T-cell (primary cell): ENCODE measurements around the gene QSOX1. TPM values are rescaled to one million over a fixed set of nuclear protein-coding genes. Genes with fewer than 3 reads are reported as not detected.

ENCODE experiments used
- ATAC-seq, 4 experiments: fragments of 200-7000 bp in 3 of 4; fragments of 150-1000 bp in 1 of 4; cut with Tn5 transposase; replicated peaks in 1 of 4; 1 replicate in 3 of 4; 2 replicates in 1 of 4; pipeline ENCODE4 v1.10.0; 2021; ENCODE audit warnings: moderate library complexity in 3 of 4, mild to moderate bottlenecking in 2 of 4, moderate number of reproducible peaks in 1 of 4
- CTCF ChIA-PET, 2 donors: fragments of 300-600 bp; sonication (Branson Sonifier 250); formaldehyde crosslinking; loops; one replicate each; lab custom pipeline; 2022; ENCODE audit warnings: antibody characterized with exemption in 2 of 2; lab: Charles Lee
- POLR2A ChIA-PET, 2 donors: fragments of 300-600 bp; sonication (Branson Sonifier 250); formaldehyde crosslinking; loops; one replicate each; lab custom pipeline; 2022; ENCODE audit warnings: antibody characterized with exemption in 2 of 2; lab: Charles Lee
- DNase-seq, 35 experiments: peaks; one replicate each; pipeline versions ENCODE4 v3.0.0 to v3.0.0-alpha.2; 2013 to 2023
- H3K27ac ChIP-seq: one replicate; pipeline ENCODE4 v1.5.1; 2013; ENCODE audit warnings: low read length
- H3K27me3 ChIP-seq, 2 experiments: replicated peaks in 1 of 2; 1 replicate in 1 of 2; 2 replicates in 1 of 2; pipeline versions ENCODE4 v1.6.1 to v1.7.0; 2013; ENCODE audit warnings: low read length in 1 of 2, mixed read lengths in 1 of 2; ENCODE audit not compliant: control insufficient read depth in 2 of 2, insufficient read depth in 2 of 2; ENCODE audit errors: extremely low read depth in 1 of 2
- H3K36me3 ChIP-seq, 2 donors: 1 replicate in 1 of 2; 2 replicates in 1 of 2; pipeline versions ENCODE4 v1.6.1 to v1.7.0; 2013; ENCODE audit warnings: low read length in 1 of 2; ENCODE audit not compliant: control insufficient read depth in 2 of 2, insufficient read depth in 1 of 2; ENCODE audit errors: extremely low read depth in 1 of 2
- H3K4me1 ChIP-seq, 2 experiments: 1 replicate in 1 of 2; 2 replicates in 1 of 2; pipeline versions ENCODE4 v1.6.1 to v1.7.0; 2013; ENCODE audit warnings: low read length in 2 of 2, mixed read lengths in 1 of 2; ENCODE audit not compliant: insufficient read depth in 2 of 2, control insufficient read depth in 1 of 2; ENCODE audit errors: extremely low read depth in 1 of 2
- H3K4me3 ChIP-seq, 2 donors: 1 replicate in 1 of 2; 2 replicates in 1 of 2; pipeline versions ENCODE4 v1.5.1 to v1.7.0; 2013; ENCODE audit warnings: mild to moderate bottlenecking in 2 of 2, low read length in 1 of 2, moderate library complexity in 1 of 2; ENCODE audit not compliant: control insufficient read depth in 1 of 2; ENCODE audit errors: extremely low read depth in 1 of 2
- H3K9me3 ChIP-seq: 2 replicates; pipeline ENCODE4 v1.7.0; 2013
- H3K27ac Mint-ChIP-seq, 2 donors: one replicate each; pipeline ENCODE4 v1.8.0; 2020 to 2021; ENCODE audit warnings: mild to moderate bottlenecking in 2 of 2, mixed read lengths in 2 of 2
- H3K27me3 Mint-ChIP-seq, 2 donors: one replicate each; pipeline ENCODE4 v1.8.0; 2021 to 2022; ENCODE audit warnings: mixed read lengths in 2 of 2
- H3K36me3 Mint-ChIP-seq: one replicate; pipeline ENCODE4 v1.8.0; 2021; ENCODE audit warnings: mixed read lengths
- H3K4me1 Mint-ChIP-seq, 3 donors: one replicate each; pipeline ENCODE4 v1.8.0; 2020 to 2022; ENCODE audit warnings: mixed read lengths in 3 of 3, mild to moderate bottlenecking in 1 of 3
- H3K4me3 Mint-ChIP-seq, 3 donors: one replicate each; pipeline ENCODE4 v1.8.0; 2020 to 2022; ENCODE audit warnings: mild to moderate bottlenecking in 3 of 3, mixed read lengths in 3 of 3, moderate library complexity in 3 of 3
- H3K9me3 Mint-ChIP-seq, 3 donors: one replicate each; pipeline ENCODE4 v1.8.0; 2020 to 2022; ENCODE audit warnings: mixed read lengths in 3 of 3
- WGBS: methylation state at CpG from one replicate; pipeline ENCODE4 v1.1.5; 2013; ENCODE audit warnings: missing lambda C conversion rate; ENCODE audit not compliant: insufficient coverage; 5-methylcytosine and 5-hydroxymethylcytosine counted together
- total RNA-seq, 35 experiments: library from RNA in 6 of 35; stranded (reverse) in 6 of 35; fragments of 120-200 nt in 1 of 35; gene quantifications; one replicate each; pipeline versions ENCODE4 v1.2.1 to v1.2.4 and lab custom pipeline; 2013 to 2026

QSOX1 gene
- total RNA-seq, 5 donors from 2014 or later (not counting 1 experiment from before 2014, with no cell fraction given) = 19.7 to 32.5 (median 28.2) TPM

DNA sequence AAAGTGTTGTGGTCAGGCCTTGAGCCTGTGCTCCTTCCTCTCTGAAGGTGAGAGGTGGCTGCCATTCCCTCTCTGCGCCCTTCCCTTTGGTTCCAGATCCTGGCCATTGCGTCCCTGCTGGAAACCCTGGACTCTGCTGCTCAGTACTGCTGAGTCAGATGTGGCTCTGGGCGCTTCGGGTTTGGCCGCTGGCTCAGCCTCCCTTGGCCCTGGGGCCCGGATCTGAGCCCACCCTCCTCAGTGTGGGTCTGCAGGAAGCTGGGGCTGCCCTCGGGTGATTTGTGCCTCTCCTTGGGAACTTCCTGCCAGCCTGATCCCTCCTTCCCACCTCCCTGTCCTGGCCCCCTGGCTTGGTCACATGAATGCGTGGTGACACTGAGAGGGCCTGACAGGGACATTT is 32.2 kb downstream of the QSOX1 start:
- H3K4me3 Mint-ChIP-seq = no peak overlapping the region
- H3K27ac ChIP-seq = no peak overlapping the region

DNA sequence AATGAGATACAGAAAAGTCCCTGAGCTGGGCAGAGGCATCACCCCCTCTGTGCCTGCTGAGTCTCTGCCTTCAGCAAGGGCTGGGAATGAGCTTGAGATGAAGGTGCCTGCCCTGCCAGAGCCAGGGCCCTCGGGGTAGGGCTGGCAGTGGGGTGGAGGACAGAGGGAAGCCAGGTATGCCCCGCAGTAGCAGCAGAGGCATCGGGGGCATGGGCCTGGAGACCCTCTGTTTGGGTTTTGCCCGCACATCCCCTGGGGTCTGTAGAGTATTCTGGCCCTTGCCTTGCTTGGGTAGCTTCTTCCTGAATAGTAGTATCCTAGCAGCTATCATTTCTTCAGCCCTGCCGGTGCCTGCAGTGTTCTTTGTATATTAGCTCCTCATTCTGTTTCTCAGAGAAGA is 33.0 kb downstream of the QSOX1 start:
- 94% methylated on average over 3 of the region's 5 CpGs for WGBS
- ChIA-PET POLR2A (interaction anchor here (0.6 kb wide), 2 partner anchors 28 to 352 kb away, joined by 3 read pairs; no protein-coding TSS in a partner anchor), CTCF (interaction anchor here (0.5 to 1.9 kb wide), 3 partner anchors 9 to 324 kb away, joined by 3 to 6 read pairs (median 6); no protein-coding TSS in a partner anchor)
- DNase-seq (no peak), ATAC-seq (no peak)
- peaks cover 5 to 21% (median 9%) of the 10 kb centered on the region in 3 donors for H3K4me1 Mint-ChIP-seq
- H3K4me3 ChIP-seq = no peak overlapping the region
- H3K27ac ChIP-seq = no peak overlapping the region
- no peak overlapping the region for H3K27ac Mint-ChIP-seq
- H3K36me3 ChIP-seq = peaks cover 33 to 39% of the 10 kb centered on the region in 2 donors
- no peak overlapping the region for H3K4me3 Mint-ChIP-seq
- no peaks in the 10 kb centered on the region for H3K27me3 ChIP-seq
- H3K36me3 Mint-ChIP-seq = peaks cover 62% of the 10 kb centered on the region
- H3K4me1 ChIP-seq = peaks cover 0 to 29% of the 10 kb centered on the region in 2 experiments
- H3K9me3 ChIP-seq = no peaks in the 10 kb centered on the region
- H3K9me3 Mint-ChIP-seq = no peaks in the 10 kb centered on the region
- H3K27me3 Mint-ChIP-seq = no peaks in the 10 kb centered on the region

More for the DNA sequence above, 32.2 kb downstream of the QSOX1 start:
- H3K36me3 ChIP-seq = peaks cover 29 to 39% of the 10 kb centered on the region in 2 donors
- ChIA-PET POLR2A (interaction anchor here in 1 of 2 donors (0.6 kb wide), 1 partner anchor 352 kb away, joined by 3 read pairs; no protein-coding TSS in a partner anchor), CTCF (no interaction called here)
- no peaks in the 10 kb centered on the region for H3K9me3 Mint-ChIP-seq
- peaks cover 64% of the 10 kb centered on the region for H3K36me3 Mint-ChIP-seq
- no peaks in the 10 kb centered on the region for H3K27me3 ChIP-seq
- H3K9me3 ChIP-seq = no peaks in the 10 kb centered on the region
- DNase-seq (no peak), ATAC-seq (no peak)
- H3K27me3 Mint-ChIP-seq = no peaks in the 10 kb centered on the region
- peaks cover 0 to 22% of the 10 kb centered on the region in 2 experiments for H3K4me1 ChIP-seq
- H3K4me1 Mint-ChIP-seq = peaks cover 0 to 13% (median 2%) of the 10 kb centered on the region in 3 donors
- no peak overlapping the region for H3K4me3 ChIP-seq
- 87% methylated on average over 7 of the region's 8 CpGs for WGBS
- no peak overlapping the region for H3K27ac Mint-ChIP-seq

DNA sequence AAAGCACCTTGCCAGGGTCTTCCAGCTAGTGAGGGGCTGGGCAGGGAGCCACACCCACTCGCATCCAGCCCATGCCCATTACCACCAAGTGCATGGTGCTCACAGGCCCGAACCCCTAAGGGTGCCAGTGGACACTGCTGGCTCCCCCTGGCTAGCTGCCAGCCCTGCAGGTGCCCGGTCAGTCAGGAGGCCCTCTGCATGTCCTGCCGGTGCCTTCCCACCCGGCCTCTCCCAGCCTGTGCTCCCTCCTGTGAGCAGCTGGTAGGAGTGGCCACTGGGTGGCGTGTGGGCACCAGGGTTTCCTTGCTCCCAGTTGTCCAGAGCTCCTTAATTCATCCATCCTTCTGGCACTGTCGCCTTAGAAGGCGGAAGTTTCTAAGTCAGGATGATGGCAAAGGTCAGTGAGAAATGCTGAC is 33.4 kb downstream of the QSOX1 start:
- WGBS = 72% methylated on average over 8 of the region's 8 CpGs
- H3K36me3 ChIP-seq = peaks cover 33 to 39% of the 10 kb centered on the region in 2 donors
- DNase-seq = peak in 1 of 35 experiments; percentile 9
- no peaks in the 10 kb centered on the region for H3K27me3 Mint-ChIP-seq
- H3K36me3 Mint-ChIP-seq = peaks cover 67% of the 10 kb centered on the region
- peaks cover 0 to 29% of the 10 kb centered on the region in 2 experiments for H3K4me1 ChIP-seq
- no peaks in the 10 kb centered on the region for H3K27me3 ChIP-seq
- no peaks in the 10 kb centered on the region for H3K9me3 ChIP-seq
- H3K27ac Mint-ChIP-seq = no peak overlapping the region
- no peaks in the 10 kb centered on the region for H3K9me3 Mint-ChIP-seq
- H3K27ac ChIP-seq = no peak overlapping the region
- no peak for ATAC-seq
- ChIA-PET POLR2A (interaction anchor here in 1 of 2 donors (0.6 kb wide), 1 partner anchor 29 kb away, joined by 3 read pairs; no protein-coding TSS in a partner anchor), CTCF (interaction anchor here (0.6 to 1.9 kb wide), 3 partner anchors 9 to 226 kb away, joined by 3 to 6 read pairs (median 3); no protein-coding TSS in a partner anchor)
- no peak overlapping the region for H3K4me3 ChIP-seq
- no peak overlapping the region for H3K4me3 Mint-ChIP-seq
- H3K4me1 Mint-ChIP-seq = peaks cover 5 to 21% (median 9%) of the 10 kb centered on the region in 3 donors

DNA sequence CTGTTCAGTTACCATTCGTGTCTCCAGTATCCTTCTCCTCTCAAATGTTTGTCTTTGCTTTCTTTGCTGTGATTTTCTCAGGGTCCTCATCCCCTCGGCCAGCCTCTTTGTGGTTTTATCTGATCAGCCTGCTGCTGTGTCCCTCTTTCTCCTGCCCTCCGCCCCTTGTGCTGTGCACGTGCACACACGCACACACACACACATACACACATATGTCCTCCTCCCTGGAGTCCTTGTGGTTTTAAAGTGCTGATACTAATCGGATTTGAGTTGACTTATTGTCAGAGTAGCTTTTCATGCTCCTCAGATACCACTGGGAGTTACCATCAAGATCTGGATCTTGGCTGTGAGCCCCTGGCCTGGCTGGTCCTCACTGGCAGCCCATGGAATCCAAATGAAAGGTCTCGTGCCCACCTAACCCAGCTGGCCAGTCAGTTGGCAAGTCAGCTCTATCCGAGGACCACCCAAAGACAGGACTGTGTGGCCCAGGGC is 34.1 kb downstream of the QSOX1 start:
- POLR2A ChIA-PET = interaction anchor here in 1 of 2 donors (0.6 kb wide), 1 partner anchor 392 kb away, joined by 3 read pairs; no protein-coding TSS in a partner anchor
- Mint-ChIP-seq H3K4me1 (peaks cover 5 to 21% (median 9%) of the 10 kb centered on the region in 3 donors), H3K4me3 (no peak overlapping the region), H3K27ac (no peak overlapping the region), H3K27me3 (no peaks in the 10 kb centered on the region), H3K9me3 (no peaks in the 10 kb centered on the region), H3K36me3 (peaks cover 68% of the 10 kb centered on the region)
- no peak overlapping the region for H3K4me3 ChIP-seq
- H3K9me3 ChIP-seq = no peaks in the 10 kb centered on the region
- 85% methylated on average over 5 of the region's 8 CpGs for WGBS
- CTCF ChIA-PET = interaction anchor here (0.6 to 1.9 kb wide), 3 partner anchors 9 to 11 kb away, joined by 3 to 6 read pairs (median 4); no protein-coding TSS in a partner anchor
- DNase-seq = no peak
- peaks cover 33 to 38% of the 10 kb centered on the region in 2 donors for H3K36me3 ChIP-seq
- no peaks in the 10 kb centered on the region for H3K27me3 ChIP-seq
- no peak for ATAC-seq
- H3K4me1 ChIP-seq = peaks cover 0 to 29% of the 10 kb centered on the region in 2 experiments
- H3K27ac ChIP-seq = no peak overlapping the region

DNA sequence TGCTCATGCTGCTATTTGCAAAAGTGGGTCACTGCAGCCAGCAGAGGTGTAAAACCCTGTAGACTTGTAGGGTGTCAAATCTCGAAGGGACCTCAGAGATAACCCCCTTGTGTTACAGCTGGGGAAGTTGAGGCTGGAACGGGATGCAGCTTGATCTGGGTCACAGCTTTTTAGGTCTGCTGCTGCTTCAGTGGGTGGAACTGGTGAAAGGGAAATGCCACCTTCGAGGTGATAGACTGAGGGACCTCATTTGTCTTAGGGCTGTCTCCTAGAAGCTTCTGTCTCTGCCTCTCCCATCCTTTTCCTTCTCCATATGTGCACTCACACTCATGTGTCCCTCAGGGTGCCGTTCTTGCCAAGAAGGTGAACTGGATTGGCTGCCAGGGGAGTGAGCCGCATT is 35.4 kb downstream of the QSOX1 start:
- Histone ChIP-seq H3K4me3 (no peak overlapping the region), H3K4me1 (peaks cover 0 to 29% of the 10 kb centered on the region in 2 experiments), H3K27ac (no peak overlapping the region), H3K36me3 (peaks cover 33 to 34% of the 10 kb centered on the region in 2 donors), H3K9me3 (no peaks in the 10 kb centered on the region), H3K27me3 (no peaks in the 10 kb centered on the region)
- 69% methylated on average over 3 of the region's 5 CpGs for WGBS
- no peak overlapping the region for H3K27ac Mint-ChIP-seq
- peak in 2 of 4 experiments; percentile 29 to 69 for ATAC-seq
- no peaks in the 10 kb centered on the region for H3K27me3 Mint-ChIP-seq
- peaks cover 5 to 21% (median 9%) of the 10 kb centered on the region in 3 donors for H3K4me1 Mint-ChIP-seq
- peaks cover 56% of the 10 kb centered on the region for H3K36me3 Mint-ChIP-seq
- H3K9me3 Mint-ChIP-seq = no peaks in the 10 kb centered on the region
- peak overlapping the region in 1 of 3 donors; percentile 34 for H3K4me3 Mint-ChIP-seq
- ChIA-PET POLR2A (no interaction called here), CTCF (no interaction called here)
- DNase-seq = peak in 6 of 35 experiments; percentile 7 to 46 (median 16)

DNA sequence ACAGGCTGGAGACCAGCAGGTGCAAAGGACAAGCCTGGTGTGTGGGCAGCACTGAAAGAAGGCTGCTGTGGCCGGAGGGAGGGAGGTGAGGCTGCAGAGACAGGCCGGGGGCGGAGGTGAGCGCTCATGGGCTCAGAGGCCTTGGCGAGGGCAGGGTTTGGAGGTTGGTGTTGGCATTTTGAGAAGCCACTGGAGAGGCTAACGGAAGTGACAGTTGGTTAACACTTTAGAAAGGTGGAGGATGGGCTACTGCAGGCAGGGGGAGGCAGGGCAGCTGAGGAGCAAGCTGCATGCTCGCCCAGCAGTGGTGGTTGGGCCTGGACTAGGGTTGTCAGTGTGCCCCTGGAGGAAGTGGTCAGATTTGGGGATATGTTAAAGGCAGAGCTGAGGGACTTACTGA is 37.5 kb downstream of the QSOX1 start:
- peak overlapping the region in 1 of 2 donors; percentile 11 for H3K27ac Mint-ChIP-seq
- Histone ChIP-seq H3K4me1 (peaks cover 0 to 29% of the 10 kb centered on the region in 2 experiments), H3K27ac (no peak overlapping the region), H3K27me3 (no peaks in the 10 kb centered on the region), H3K36me3 (peaks cover 21 to 28% of the 10 kb centered on the region in 2 donors), H3K4me3 (no peak overlapping the region), H3K9me3 (no peaks in the 10 kb centered on the region)
- CTCF ChIA-PET = no interaction called here
- DNase-seq = peak in 5 of 35 experiments; percentile 9 to 25 (median 13)
- 49% methylated on average over 7 of the region's 7 CpGs for WGBS
- peaks cover 5 to 21% (median 9%) of the 10 kb centered on the region in 3 donors for H3K4me1 Mint-ChIP-seq
- H3K27me3 Mint-ChIP-seq = no peaks in the 10 kb centered on the region
- ATAC-seq = no peak
- H3K4me3 Mint-ChIP-seq = no peak overlapping the region
- H3K36me3 Mint-ChIP-seq = peaks cover 56% of the 10 kb centered on the region
- no peaks in the 10 kb centered on the region for H3K9me3 Mint-ChIP-seq
- POLR2A ChIA-PET = no interaction called here
